Subcutaneous abdominal adipose tissue (tissue), 5 donors: ENCODE results near the gene CAPN9.

Experiments
- H3K27ac ChIP-seq: one replicate; pipeline ENCODE4 v1.7.0; 2013; ENCODE audit warnings: low read depth, mild to moderate bottlenecking, inconsistent platforms, low read length, moderate library complexity
- H3K27me3 ChIP-seq, 5 donors: one replicate each; pipeline ENCODE4 v1.7.0; 2013; ENCODE audit warnings: low read length in 5 of 5, inconsistent platforms in 1 of 5; ENCODE audit not compliant: control insufficient read depth in 5 of 5, insufficient read depth in 4 of 5
- H3K36me3 ChIP-seq, 5 donors: one replicate each; pipeline ENCODE4 v1.7.0; 2013; ENCODE audit warnings: low read length in 5 of 5; ENCODE audit not compliant: control insufficient read depth in 5 of 5, insufficient read depth in 5 of 5
- H3K4me1 ChIP-seq, 5 donors: one replicate each; pipeline ENCODE4 v1.7.0; 2013; ENCODE audit warnings: low read length in 5 of 5, mild to moderate bottlenecking in 3 of 5, moderate library complexity in 1 of 5; ENCODE audit not compliant: control insufficient read depth in 5 of 5, insufficient read depth in 5 of 5
- H3K4me3 ChIP-seq, 5 donors: one replicate each; pipeline ENCODE4 v1.7.0; 2013; ENCODE audit warnings: low read length in 5 of 5, low read depth in 1 of 5
- H3K9ac ChIP-seq, 5 donors: one replicate each; pipeline ENCODE4 v1.7.0; 2013; ENCODE audit warnings: low read length in 5 of 5, mild to moderate bottlenecking in 4 of 5, moderate library complexity in 3 of 5
- H3K9me3 ChIP-seq, 5 donors: one replicate each; pipeline ENCODE4 v1.7.0; 2013; ENCODE audit warnings: low read length in 5 of 5; ENCODE audit not compliant: control insufficient read depth in 5 of 5
- donor health status: healthy.
- donor health status: healthy.
- donor health status: healthy.
- donor health status: healthy.
- donor health status: healthy.

The CAPN9 gene

GRCh38 chr1:230794431-230794830, 47.2 kb downstream of the CAPN9 start:
- Histone ChIP-seq H3K4me3 (no peak overlapping the region), H3K27me3 (peaks cover 0 to 6% (median 0%) of the 10 kb centered on the region in 5 donors), H3K9me3 (no peaks in the 10 kb centered on the region)

GRCh38 chr1:230794871-230795605, 47.9 kb downstream of the CAPN9 start:
- no peak overlapping the region for H3K9ac ChIP-seq

More at GRCh38 chr1:230794431-230794830, 47.2 kb downstream of the CAPN9 start:
- H3K27ac ChIP-seq, result no peak overlapping the region
- peaks cover 0 to 4% (median 0%) of the 10 kb centered on the region in 5 donors for H3K4me1 ChIP-seq
- no peaks in the 10 kb centered on the region for H3K36me3 ChIP-seq
- H3K9ac ChIP-seq, result no peak overlapping the region

GRCh38 chr1:230796626-230797025, 49.4 kb downstream of the CAPN9 start:
- H3K27ac ChIP-seq, result no peak overlapping the region
- H3K9me3 ChIP-seq, result no peaks in the 10 kb centered on the region
- H3K9ac ChIP-seq, result no peak overlapping the region
- no peaks in the 10 kb centered on the region for H3K36me3 ChIP-seq
- peaks cover 0 to 5% (median 0%) of the 10 kb centered on the region in 5 donors for H3K27me3 ChIP-seq
- H3K4me3 ChIP-seq, result no peak overlapping the region
- peaks cover 0 to 4% (median 0%) of the 10 kb centered on the region in 5 donors for H3K4me1 ChIP-seq

More at GRCh38 chr1:230794871-230795605, 47.9 kb downstream of the CAPN9 start:
- no peaks in the 10 kb centered on the region for H3K9me3 ChIP-seq
- H3K27me3 ChIP-seq, result peaks cover 0 to 6% (median 0%) of the 10 kb centered on the region in 5 donors
- no peaks in the 10 kb centered on the region for H3K36me3 ChIP-seq
- H3K27ac ChIP-seq, result no peak overlapping the region
- no peak overlapping the region for H3K4me3 ChIP-seq
- H3K4me1 ChIP-seq, result peaks cover 0 to 4% (median 0%) of the 10 kb centered on the region in 5 donors

DNA sequence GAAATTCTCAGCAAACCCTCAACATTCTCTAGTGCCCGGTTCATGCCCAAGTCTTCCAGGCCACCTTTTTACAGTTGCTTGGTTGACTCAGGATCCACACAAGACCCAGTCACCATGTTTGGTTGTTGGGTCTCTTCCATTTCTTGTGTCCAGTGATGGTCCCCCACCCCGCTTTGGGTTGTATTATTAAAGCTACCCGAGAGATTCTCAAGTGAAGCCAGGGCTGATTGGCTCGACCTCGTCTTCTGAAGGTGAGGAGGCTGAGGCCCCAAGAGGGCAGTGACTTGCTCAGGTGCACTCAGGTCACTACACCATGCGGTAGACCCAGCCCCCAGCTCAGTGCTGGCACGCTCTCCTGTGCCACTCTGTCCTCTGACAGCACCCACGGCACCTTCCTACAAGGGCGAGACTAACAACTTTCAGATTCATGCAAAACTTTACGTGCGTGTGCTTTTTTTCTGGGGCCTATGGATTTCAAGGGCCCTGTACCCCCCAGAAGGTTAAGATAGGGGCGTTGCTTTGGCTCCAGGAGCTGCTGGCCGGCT, 50.3 kb downstream of the CAPN9 start:
- H3K27me3 ChIP-seq, result no peaks in the 10 kb centered on the region
- peaks cover 0 to 4% (median 0%) of the 10 kb centered on the region in 5 donors for H3K4me1 ChIP-seq
- no peak overlapping the region for H3K4me3 ChIP-seq
- H3K9me3 ChIP-seq, result no peaks in the 10 kb centered on the region
- H3K27ac ChIP-seq, result no peak overlapping the region
- H3K9ac ChIP-seq, result no peak overlapping the region
- no peaks in the 10 kb centered on the region for H3K36me3 ChIP-seq

GRCh38 chr1:230797942-230798365, 50.8 kb downstream of the CAPN9 start:
- Histone ChIP-seq H3K27ac (no peak overlapping the region), H3K9ac (no peak overlapping the region), H3K9me3 (no peaks in the 10 kb centered on the region), H3K36me3 (no peaks in the 10 kb centered on the region), H3K4me3 (no peak overlapping the region), H3K27me3 (no peaks in the 10 kb centered on the region), H3K4me1 (peaks cover 0 to 4% (median 0%) of the 10 kb centered on the region in 5 donors)

GRCh38 chr1:230798491-230798890, 51.3 kb downstream of the CAPN9 start:
- H3K27ac ChIP-seq, result no peak overlapping the region
- H3K9ac ChIP-seq, result no peak overlapping the region

DNA sequence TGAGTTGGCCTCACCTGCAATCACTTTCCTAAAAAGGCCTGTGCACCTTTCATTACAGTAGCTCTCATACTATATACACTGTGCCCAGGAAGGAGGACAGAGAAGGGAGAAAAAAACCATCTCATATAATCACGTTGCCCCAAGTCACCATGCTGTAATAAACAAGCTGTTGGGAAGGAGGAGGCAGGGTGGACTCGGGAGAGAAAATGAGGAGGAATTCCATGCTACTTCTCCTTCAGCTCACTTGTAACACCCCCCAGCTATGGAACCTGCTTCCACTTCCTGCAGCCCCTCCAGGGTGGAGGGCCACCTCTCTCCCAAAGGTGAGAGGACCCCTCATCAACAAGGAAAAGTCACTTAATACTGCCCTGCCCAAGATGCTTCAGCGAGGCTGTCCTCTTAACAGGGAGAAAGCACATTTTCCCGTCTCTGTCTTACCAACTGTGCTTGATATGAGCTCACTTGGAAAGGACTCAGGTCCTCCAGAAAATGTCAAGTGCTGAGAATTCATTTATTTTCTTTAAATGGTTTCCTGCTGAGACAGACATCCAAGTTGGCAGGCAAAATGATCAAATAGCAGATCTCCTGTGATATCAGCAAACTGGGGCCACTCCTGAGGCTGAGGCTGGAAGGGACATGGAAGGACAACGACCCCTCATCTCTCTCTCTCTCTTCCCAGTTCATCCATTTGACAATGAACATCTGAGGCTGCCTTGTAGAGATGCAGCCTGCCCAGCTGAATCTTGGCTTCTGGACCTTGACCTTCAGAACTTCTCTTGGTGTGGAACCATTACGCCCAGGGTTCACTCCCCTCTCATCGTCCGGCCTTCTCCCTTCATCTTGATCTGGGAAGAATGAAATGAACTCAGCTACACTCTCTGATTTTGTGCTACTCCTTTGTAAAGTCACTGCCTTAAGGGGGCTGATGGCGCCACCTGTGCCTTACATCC, 54.0 kb downstream of the CAPN9 start:
- Histone ChIP-seq H3K27me3 (no peaks in the 10 kb centered on the region), H3K9me3 (no peaks in the 10 kb centered on the region), H3K9ac (no peak overlapping the region), H3K36me3 (no peaks in the 10 kb centered on the region), H3K27ac (no peak overlapping the region), H3K4me1 (peaks cover 0 to 4% (median 0%) of the 10 kb centered on the region in 5 donors), H3K4me3 (no peak overlapping the region)

More at GRCh38 chr1:230798491-230798890, 51.3 kb downstream of the CAPN9 start:
- no peak overlapping the region for H3K4me3 ChIP-seq
- H3K9me3 ChIP-seq, result no peaks in the 10 kb centered on the region
- no peaks in the 10 kb centered on the region for H3K36me3 ChIP-seq
- H3K27me3 ChIP-seq, result no peaks in the 10 kb centered on the region
- peaks cover 0 to 4% (median 0%) of the 10 kb centered on the region in 5 donors for H3K4me1 ChIP-seq

GRCh38 chr1:230804396-230804795, 57.2 kb downstream of the CAPN9 start:
- Histone ChIP-seq H3K27ac (no peak overlapping the region), H3K4me1 (peaks cover 0 to 20% (median 13%) of the 10 kb centered on the region in 5 donors), H3K9ac (no peak overlapping the region), H3K9me3 (no peaks in the 10 kb centered on the region), H3K36me3 (no peaks in the 10 kb centered on the region), H3K27me3 (no peaks in the 10 kb centered on the region), H3K4me3 (no peak overlapping the region)

- Histone ChIP-seq H3K4me1 (peaks cover 0 to 24% (median 16%) of the 10 kb centered on the region in 5 donors), H3K27ac (no peak overlapping the region), H3K4me3 (no peak overlapping the region), H3K9ac (no peak overlapping the region), H3K36me3 (no peaks in the 10 kb centered on the region), H3K27me3 (no peaks in the 10 kb centered on the region), H3K9me3 (no peaks in the 10 kb centered on the region)
Measured at GRCh38 chr1:230806552-230806951, 59.4 kb downstream of the CAPN9 start.
